IMR-90 (cell line): ENCODE results near the gene ACAT2. TPM values are rescaled to one million over a fixed set of nuclear protein-coding genes. Genes with fewer than 3 reads are reported as not detected.

Experiments used
- ATAC-seq: fragments of 200-7000 bp; cut with Tn5 transposase; 2 replicates; pipeline ENCODE4 v1.9.1; 2020; ENCODE audit warnings: low read depth, mild to moderate bottlenecking, moderate library complexity
- BruUV-seq: library from RNA; stranded (reverse); fragments of 400-500 nt; replicated peaks from 2 replicates; lab custom pipeline; 2021; lab: Mats Ljungman, UMichigan
- CTCF ChIA-PET: fragments of 300-600 bp; formaldehyde crosslinking; extraction: SDS; loops from one replicate; lab custom pipeline; 2021; ENCODE audit warnings: antibody characterized with exemption; lab: Yijun Ruan, JAX
- POLR2A ChIA-PET: fragments of 300-600 bp; sonication (Branson Sonifier 250); formaldehyde crosslinking; loops from one replicate; lab custom pipeline; 2022; ENCODE audit warnings: antibody characterized with exemption; ENCODE audit not compliant: unreplicated experiment; lab: Charles Lee
- DNase-seq: peaks from one replicate; pipeline ENCODE4 v3.0.0; 2013
- H2AFZ ChIP-seq: replicated peaks from 2 replicates; pipeline ENCODE3; 2013; ENCODE audit warnings: low read length, mild to moderate bottlenecking; ENCODE audit not compliant: poor library complexity
- H2AK5ac ChIP-seq: 2 replicates; pipeline ENCODE4 v1.6.1; 2013; ENCODE audit warnings: low read depth, low read length, inconsistent platforms
- H2AK9ac ChIP-seq: replicated peaks from 2 replicates; pipeline ENCODE3; 2013; ENCODE audit warnings: mild to moderate bottlenecking, low read depth, low read length, moderate library complexity; ENCODE audit not compliant: poor library complexity
- H2BK120ac ChIP-seq: 2 replicates; pipeline ENCODE4 v1.6.1; 2013; ENCODE audit warnings: low read depth, low read length, inconsistent platforms
- H2BK15ac ChIP-seq: 3 replicates; pipeline ENCODE4 v1.6.1; 2013; ENCODE audit warnings: low read depth, low read length, inconsistent platforms
- H2BK20ac ChIP-seq: 2 replicates; pipeline ENCODE4 v1.6.1; 2013; ENCODE audit warnings: low read depth, mild to moderate bottlenecking, inconsistent platforms, low read length, moderate library complexity
- H2BK5ac ChIP-seq: 2 replicates; pipeline ENCODE4 v1.6.1; 2013; ENCODE audit warnings: mild to moderate bottlenecking, low read depth, low read length, inconsistent platforms; ENCODE audit not compliant: poor library complexity, severe bottlenecking
- H3K14ac ChIP-seq: replicated peaks from 2 replicates; pipeline ENCODE4 v1.6.1; 2013; ENCODE audit warnings: low read depth, low read length, inconsistent platforms
- H3K18ac ChIP-seq: 2 replicates; pipeline ENCODE4 v1.6.1; 2013; ENCODE audit warnings: low read depth, low read length, control low read depth
- H3K23ac ChIP-seq: 2 replicates; pipeline ENCODE4 v1.6.1; 2013; ENCODE audit warnings: low read depth, low read length, inconsistent platforms
- H3K27ac ChIP-seq: 2 replicates; pipeline ENCODE4 v1.5.1; 2013; ENCODE audit warnings: mild to moderate bottlenecking, control low read depth, low read length; ENCODE audit not compliant: insufficient read depth
- H3K27me3 ChIP-seq: 2 replicates; pipeline ENCODE4 v1.6.1; 2013; ENCODE audit warnings: low read length; ENCODE audit not compliant: control insufficient read depth, insufficient read depth
- H3K36me3 ChIP-seq: 2 replicates; pipeline ENCODE4 v1.6.1; 2013; ENCODE audit warnings: low read length, mixed read lengths; ENCODE audit not compliant: control insufficient read depth, insufficient read depth
- H3K4ac ChIP-seq: 2 replicates; pipeline ENCODE4 v1.6.1; 2013; ENCODE audit warnings: low read depth, low read length, inconsistent platforms
- H3K4me1 ChIP-seq: 2 replicates; pipeline ENCODE4 v1.6.1; 2013; ENCODE audit warnings: low read length, mixed read lengths; ENCODE audit not compliant: control insufficient read depth, insufficient read depth
- H3K4me2 ChIP-seq: 2 replicates; pipeline ENCODE4 v1.6.1; 2013; ENCODE audit warnings: low read depth, mild to moderate bottlenecking, control low read depth, low read length, moderate library complexity
- H3K4me3 ChIP-seq: 2 replicates; pipeline ENCODE4 v1.5.1; 2013; ENCODE audit warnings: low read depth, mild to moderate bottlenecking, control low read depth, low read length, moderate library complexity; ENCODE audit not compliant: insufficient read depth
- H3K56ac ChIP-seq: 2 replicates; pipeline ENCODE4 v1.6.1; 2013; ENCODE audit warnings: low read length, inconsistent platforms; ENCODE audit not compliant: insufficient read depth; ENCODE audit errors: extremely low read depth
- H3K79me1 ChIP-seq, 2 experiments: 2 replicates each; pipeline ENCODE4 v1.6.1; 2013; ENCODE audit warnings: low read length in 2 of 2, inconsistent platforms in 1 of 2, low read depth in 1 of 2
- H3K9ac ChIP-seq: 2 replicates; pipeline ENCODE4 v1.6.1; 2013; ENCODE audit warnings: low read depth, low read length, control low read depth
- H3K9me1 ChIP-seq: 2 replicates; pipeline ENCODE4 v1.6.1; 2013; ENCODE audit warnings: low read length, inconsistent platforms; ENCODE audit not compliant: insufficient read depth
- H3K9me3 ChIP-seq: 2 replicates; pipeline ENCODE4 v1.6.1; 2013; ENCODE audit warnings: low read length; ENCODE audit not compliant: control insufficient read depth, insufficient read depth
- H4K20me1 ChIP-seq: 2 replicates; pipeline ENCODE4 v1.6.1; 2013; ENCODE audit warnings: low read length, inconsistent platforms; ENCODE audit not compliant: insufficient read depth
- H4K5ac ChIP-seq: 2 replicates; pipeline ENCODE4 v1.6.1; 2013; ENCODE audit warnings: mild to moderate bottlenecking, low read depth, low read length, control low read depth
- H4K8ac ChIP-seq, 2 experiments: 2 replicates each; pipeline ENCODE4 v1.6.1; 2013; ENCODE audit warnings: low read depth in 2 of 2, low read length in 2 of 2, control low read depth in 1 of 2, inconsistent platforms in 1 of 2
- H4K91ac ChIP-seq: 2 replicates; pipeline ENCODE4 v1.6.1; 2013; ENCODE audit warnings: low read depth, low read length, inconsistent platforms; ENCODE audit not compliant: insufficient read depth
- BHLHE40 ChIP-seq: fragments of 150-350 bp; IDR thresholded peaks from 2 replicates; pipeline ENCODE4 v1.6.1; 2016; ENCODE audit warnings: mild to moderate bottlenecking, low read depth, low read length
- CEBPB ChIP-seq: IDR thresholded peaks from 2 replicates; pipeline ENCODE4 v1.6.1; 2012; ENCODE audit warnings: low read depth, low read length, improper control_type of control experiment
- CHD1 ChIP-seq: IDR thresholded peaks from 2 replicates; pipeline ENCODE4 v1.6.1; 2012; ENCODE audit warnings: low read depth, low read length, improper control_type of control experiment
- FOS ChIP-seq: fragments of 150-350 bp; IDR thresholded peaks from 2 replicates; pipeline ENCODE4 v1.6.1; 2016; ENCODE audit warnings: low read depth, low read length
- MAFK ChIP-seq: IDR thresholded peaks from 2 replicates; pipeline ENCODE4 v1.6.1; 2012; ENCODE audit warnings: low read depth, low read length, improper control_type of control experiment
- MAZ ChIP-seq: IDR thresholded peaks from 2 replicates; pipeline ENCODE4 v1.6.1; 2012; ENCODE audit warnings: low read depth, mild to moderate bottlenecking, low read length, improper control_type of control experiment, moderate library complexity, borderline replicate concordance
- NFE2L2 ChIP-seq: fragments of 150-350 bp; IDR thresholded peaks from 2 replicates; pipeline ENCODE4 v1.6.1; 2016; ENCODE audit warnings: low read depth, mild to moderate bottlenecking, low read length
- POLR2A ChIP-seq: IDR thresholded peaks from 2 replicates; pipeline ENCODE4 v1.6.1; 2012; ENCODE audit warnings: mild to moderate bottlenecking, low read depth, low read length
- RAD21 ChIP-seq: IDR thresholded peaks from 2 replicates; pipeline ENCODE4 v1.6.1; 2012; ENCODE audit warnings: low read length, improper control_type of control experiment
- RCOR1 ChIP-seq: IDR thresholded peaks from 2 replicates; pipeline ENCODE4 v1.6.1; 2012; ENCODE audit warnings: mild to moderate bottlenecking, low read length, improper control_type of control experiment; ENCODE audit not compliant: insufficient replicate concordance
- RFX5 ChIP-seq: IDR thresholded peaks from 2 replicates; pipeline ENCODE4 v1.8.0; 2012; ENCODE audit warnings: low read depth, mild to moderate bottlenecking, low read length, moderate library complexity
- WGBS, 2 experiments: methylation state at CpG; one replicate each; pipeline versions ENCODE4 v1.1.5 to v1.1.7; 2013; ENCODE audit warnings: missing lambda C conversion rate in 2 of 2; ENCODE audit not compliant: insufficient read length in 1 of 2; ENCODE audit errors: extremely low coverage in 2 of 2; 5-methylcytosine and 5-hydroxymethylcytosine counted together
- dilution Hi-C: fragments of 300-500 bp; cut with HindIII; formaldehyde crosslinking; loops from one replicate; pipeline ENCODE4 v1.14.3; 2018; ENCODE audit warnings: low sequenced_read_pairs; ENCODE audit not compliant: unreplicated experiment
- in situ Hi-C: fragments of 300-500 bp; cut with MboI; formaldehyde crosslinking; loops from 3 replicates; pipeline ENCODE4 v1.14.3; 2019; ENCODE audit warnings: low sequenced_read_pairs, inconsistent platforms, mixed read lengths
- intact Hi-C: fragments of 100-400 bp; cut with micrococcal nuclease; formaldehyde crosslinking; loops from 2 replicates; pipeline ENCODE4 v1.10.0; 2022
- polyA plus RNA-seq, 3 experiments: library from polyadenylated mRNA; depleted of rRNA; stranded (reverse); fragments of >200 nt; gene quantifications; 2 replicates each; pipeline ENCODE4 v1.2.3, GENCODE V29; 2012; ENCODE audit warnings: low replicate concordance in 1 of 3
- total RNA-seq: library from RNA; depleted of rRNA; stranded (reverse); fragments of >200 nt; gene quantifications from 2 replicates; pipeline ENCODE4 v1.2.3, GENCODE V29; 2012
- TF ChIP-seq, protein P1 (sequence below): fragments of 150-350 bp; IDR thresholded peaks from 2 replicates; pipeline ENCODE4 v1.6.1; 2016; ENCODE audit warnings: low read depth, mild to moderate bottlenecking, low read length, moderate library complexity, borderline replicate concordance
- TF ChIP-seq, protein P2 (sequence below): conservative IDR thresholded peaks from 2 replicates; pipeline ENCODE4 v1.5.1; 2012; ENCODE audit warnings: mild to moderate bottlenecking, low read depth, low read length, improper control_type of control experiment
- TF ChIP-seq, protein P3 (sequence below): fragments of 150-350 bp; IDR thresholded peaks from 2 replicates; pipeline ENCODE4 v1.6.1; 2017; ENCODE audit warnings: mild to moderate bottlenecking, antibody characterized with exemption, low read length, low read depth

ACAT2 gene
- total and polyA plus RNA-seq, 2 of the 4 experiments (the other 2 are of a cell fraction): 30.5 to 45.2 TPM

DNA sequence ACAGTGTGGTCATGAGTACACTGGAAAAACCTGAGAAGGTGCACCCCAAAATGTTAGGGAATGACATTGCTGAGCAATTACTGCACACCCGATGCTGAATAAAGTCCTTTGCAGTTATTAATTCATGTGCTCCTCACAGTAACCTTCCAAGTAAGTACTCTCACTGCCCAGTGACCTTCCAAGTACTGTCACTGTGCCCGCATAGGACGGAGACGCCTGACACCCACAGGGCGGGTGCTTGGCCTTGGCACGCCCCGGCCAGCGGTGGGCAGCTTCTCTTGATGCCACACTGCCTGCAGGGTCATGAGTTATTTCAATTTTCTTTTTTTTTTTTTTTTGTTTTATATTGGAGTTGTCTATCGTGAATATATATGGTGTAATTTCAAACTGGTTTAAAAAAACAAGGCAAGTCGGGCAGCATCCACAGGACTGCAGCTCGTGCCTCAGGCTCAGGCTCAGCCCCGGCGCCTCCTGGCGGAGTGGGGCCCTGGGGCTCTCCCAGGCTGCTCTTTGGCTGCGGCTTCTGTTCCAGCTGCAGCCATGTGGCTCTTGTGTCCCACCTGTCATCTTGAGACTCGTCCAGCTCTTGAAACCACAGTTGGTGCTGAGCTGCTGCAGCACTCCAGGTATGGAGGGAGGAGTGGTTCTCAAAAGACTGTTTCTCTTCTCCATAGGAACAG, 65.3 kb downstream of the ACAT2 start (continued):
- no peak for TF ChIP-seq FOS

DNA sequence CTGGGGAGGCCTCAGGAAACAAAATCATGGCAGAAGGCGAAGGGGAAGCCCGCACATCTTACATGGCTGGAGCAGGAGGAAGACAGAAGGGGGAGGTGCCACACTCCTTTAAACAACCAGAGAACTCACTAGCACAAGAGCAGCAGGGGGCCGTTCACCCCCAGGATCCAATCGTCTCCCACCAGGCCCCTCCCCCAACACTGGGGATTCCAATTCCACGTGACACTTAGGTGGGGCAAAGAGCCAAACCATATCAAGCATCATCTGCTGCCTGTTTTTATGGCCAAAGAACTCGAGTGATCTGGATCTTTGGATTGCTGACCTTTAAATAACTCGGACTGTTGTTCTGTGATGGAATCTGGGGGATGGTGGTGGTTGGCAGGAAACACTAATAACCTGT, 66.2 kb downstream of the ACAT2 start:
- peaks cover 4% of the 10 kb centered on the region; the same call in 1 of the 2 replicates for H3K4me1 ChIP-seq
- peaks cover 3% of the 10 kb centered on the region; the same call in 1 of the 2 replicates for H3K9me1 ChIP-seq
- no peak overlapping the region for H2BK5ac ChIP-seq
- H3K4me2 ChIP-seq: no peak overlapping the region
- no peak overlapping the region for H2BK15ac ChIP-seq
- H2BK20ac ChIP-seq: no peak overlapping the region
- H3K23ac ChIP-seq: no peak overlapping the region
- H2AK5ac ChIP-seq: no peak overlapping the region
- peak; percentile 14 for DNase-seq
- H3K14ac ChIP-seq: no peak overlapping the region
- dilution Hi-C loops (no loop called here), intact Hi-C loops (no loop called here), in situ Hi-C loops (no loop called here)
- peaks cover 2% of the 10 kb centered on the region; the same call in 1 of the 2 replicates for H3K9me3 ChIP-seq
- no peak overlapping the region for H2AK9ac ChIP-seq
- H2BK120ac ChIP-seq: no peak overlapping the region
- H4K20me1 ChIP-seq: no peaks in the 10 kb centered on the region
- H3K27me3 ChIP-seq: peaks cover 2% of the 10 kb centered on the region; the same call in 1 of the 2 replicates
- no peak overlapping the region for H3K4me3 ChIP-seq
- H3K18ac ChIP-seq: no peak overlapping the region
- no peaks in the 10 kb centered on the region for H3K36me3 ChIP-seq
- no peak overlapping the region for H2AFZ ChIP-seq
- ChIA-PET CTCF (no interaction called here), POLR2A (no interaction called here)
- BruUV-seq: no TSS peak
- 0% methylated on average over 2 of the region's 7 CpGs; no CpG with 5 or more reads in 1 of the 2 experiments for WGBS, 2 experiments
- no peak overlapping the region for H3K9ac ChIP-seq
- H3K27ac ChIP-seq: no peak overlapping the region
- no peak overlapping the region for H3K56ac ChIP-seq
- no peaks in the 10 kb centered on the region for H3K79me1 ChIP-seq
- no peak for ATAC-seq
- no peak overlapping the region for H3K4ac ChIP-seq
- H4K8ac ChIP-seq: no peak overlapping the region
- no peak overlapping the region for H4K5ac ChIP-seq
- H4K91ac ChIP-seq: no peak overlapping the region
- TF ChIP-seq RAD21: no peak
- TF ChIP-seq, protein P1, sequence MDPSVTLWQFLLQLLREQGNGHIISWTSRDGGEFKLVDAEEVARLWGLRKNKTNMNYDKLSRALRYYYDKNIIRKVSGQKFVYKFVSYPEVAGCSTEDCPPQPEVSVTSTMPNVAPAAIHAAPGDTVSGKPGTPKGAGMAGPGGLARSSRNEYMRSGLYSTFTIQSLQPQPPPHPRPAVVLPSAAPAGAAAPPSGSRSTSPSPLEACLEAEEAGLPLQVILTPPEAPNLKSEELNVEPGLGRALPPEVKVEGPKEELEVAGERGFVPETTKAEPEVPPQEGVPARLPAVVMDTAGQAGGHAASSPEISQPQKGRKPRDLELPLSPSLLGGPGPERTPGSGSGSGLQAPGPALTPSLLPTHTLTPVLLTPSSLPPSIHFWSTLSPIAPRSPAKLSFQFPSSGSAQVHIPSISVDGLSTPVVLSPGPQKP: no peak
- no peak for TF ChIP-seq NFE2L2
- TF ChIP-seq POLR2A: no peak
- TF ChIP-seq, protein P2, sequence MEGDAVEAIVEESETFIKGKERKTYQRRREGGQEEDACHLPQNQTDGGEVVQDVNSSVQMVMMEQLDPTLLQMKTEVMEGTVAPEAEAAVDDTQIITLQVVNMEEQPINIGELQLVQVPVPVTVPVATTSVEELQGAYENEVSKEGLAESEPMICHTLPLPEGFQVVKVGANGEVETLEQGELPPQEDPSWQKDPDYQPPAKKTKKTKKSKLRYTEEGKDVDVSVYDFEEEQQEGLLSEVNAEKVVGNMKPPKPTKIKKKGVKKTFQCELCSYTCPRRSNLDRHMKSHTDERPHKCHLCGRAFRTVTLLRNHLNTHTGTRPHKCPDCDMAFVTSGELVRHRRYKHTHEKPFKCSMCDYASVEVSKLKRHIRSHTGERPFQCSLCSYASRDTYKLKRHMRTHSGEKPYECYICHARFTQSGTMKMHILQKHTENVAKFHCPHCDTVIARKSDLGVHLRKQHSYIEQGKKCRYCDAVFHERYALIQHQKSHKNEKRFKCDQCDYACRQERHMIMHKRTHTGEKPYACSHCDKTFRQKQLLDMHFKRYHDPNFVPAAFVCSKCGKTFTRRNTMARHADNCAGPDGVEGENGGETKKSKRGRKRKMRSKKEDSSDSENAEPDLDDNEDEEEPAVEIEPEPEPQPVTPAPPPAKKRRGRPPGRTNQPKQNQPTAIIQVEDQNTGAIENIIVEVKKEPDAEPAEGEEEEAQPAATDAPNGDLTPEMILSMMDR: no peak
- no peak for TF ChIP-seq MAFK
- no peak for TF ChIP-seq RFX5
- TF ChIP-seq BHLHE40: no peak
- TF ChIP-seq FOS: no peak
- TF ChIP-seq MAZ: no peak
- TF ChIP-seq CHD1: no peak
- TF ChIP-seq, protein P3, sequence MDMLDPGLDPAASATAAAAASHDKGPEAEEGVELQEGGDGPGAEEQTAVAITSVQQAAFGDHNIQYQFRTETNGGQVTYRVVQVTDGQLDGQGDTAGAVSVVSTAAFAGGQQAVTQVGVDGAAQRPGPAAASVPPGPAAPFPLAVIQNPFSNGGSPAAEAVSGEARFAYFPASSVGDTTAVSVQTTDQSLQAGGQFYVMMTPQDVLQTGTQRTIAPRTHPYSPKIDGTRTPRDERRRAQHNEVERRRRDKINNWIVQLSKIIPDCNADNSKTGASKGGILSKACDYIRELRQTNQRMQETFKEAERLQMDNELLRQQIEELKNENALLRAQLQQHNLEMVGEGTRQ: no peak
- no peak for TF ChIP-seq RCOR1
- no peak for TF ChIP-seq CEBPB
